DND-41 (cell line): ENCODE results near the gene CD96.
"Not testable (repeated sequence)": the region's sequence is repeated elsewhere in the genome, so short reads cannot be mapped to it uniquely, and the experiment has no call there.

Source experiments
- ATAC-seq: fragments of 200-7000 bp; cut with Tn5 transposase; 3 replicates; pipeline ENCODE4 v1.9.1; 2021; ENCODE audit warnings: low read depth; ENCODE audit not compliant: insufficient read depth
- DNase-seq: peaks from one replicate; pipeline ENCODE4 v3.0.0-alpha.2; 2020
- H2AFZ ChIP-seq: 2 replicates; pipeline ENCODE4 v1.6.0; 2012; ENCODE audit warnings: low read depth, low read length
- H3K27ac ChIP-seq: 2 replicates; pipeline ENCODE4 v1.5.1; 2012; ENCODE audit warnings: low read length, inconsistent platforms
- H3K27me3 ChIP-seq: fragments of 200-600 bp; sonication (generic); 2 replicates; pipeline ENCODE4 v1.6.0; 2012; ENCODE audit warnings: low read length, mild to moderate bottlenecking, inconsistent platforms; ENCODE audit not compliant: insufficient read depth, poor library complexity
- H3K36me3 ChIP-seq: 2 replicates; pipeline ENCODE4 v1.5.1; 2012; ENCODE audit warnings: low read length, inconsistent platforms; ENCODE audit not compliant: insufficient read depth
- H3K4me1 ChIP-seq: 2 replicates; pipeline ENCODE4 v1.5.1; 2012; ENCODE audit warnings: mild to moderate bottlenecking, low read length; ENCODE audit not compliant: insufficient read depth
- H3K4me2 ChIP-seq: 2 replicates; pipeline ENCODE4 v1.6.0; 2012; ENCODE audit warnings: mild to moderate bottlenecking, moderate library complexity, low read length, inconsistent platforms; ENCODE audit not compliant: insufficient read depth
- H3K4me3 ChIP-seq, 2 experiments: fragments of 200-600 bp in 1 of 2; shearing (Covaris generic) in 1 of 2; 2 replicates each; pipeline ENCODE4 v1.5.1; 2012 to 2016; ENCODE audit warnings: inconsistent platforms in 2 of 2, low read length in 2 of 2, mild to moderate bottlenecking in 2 of 2, low read depth in 1 of 2, moderate library complexity in 1 of 2
- H3K79me2 ChIP-seq: 2 replicates; pipeline ENCODE4 v1.6.0; 2012; ENCODE audit warnings: low read length, inconsistent platforms; ENCODE audit not compliant: insufficient read depth
- H3K9ac ChIP-seq: 2 replicates; pipeline ENCODE4 v1.6.0; 2012; ENCODE audit warnings: low read depth, mild to moderate bottlenecking, inconsistent platforms, low read length, moderate library complexity
- H3K9me3 ChIP-seq: 2 replicates; pipeline ENCODE4 v1.5.1; 2012; ENCODE audit warnings: low read length, moderate library complexity, mild to moderate bottlenecking, inconsistent platforms; ENCODE audit not compliant: insufficient read depth, severe bottlenecking
- H4K20me1 ChIP-seq: 2 replicates; pipeline ENCODE4 v1.6.0; 2012; ENCODE audit warnings: low read length; ENCODE audit not compliant: insufficient read depth
- CTCF ChIP-seq: IDR thresholded peaks from 2 replicates; pipeline ENCODE4 v1.5.1; 2012; ENCODE audit warnings: borderline replicate concordance, low read length, moderate library complexity, mild to moderate bottlenecking; ENCODE audit not compliant: poor library complexity, severe bottlenecking; ENCODE audit errors: extremely low read depth
- EZH2 ChIP-seq: IDR thresholded peaks from 3 replicates; pipeline ENCODE4 v1.6.1; 2012; ENCODE audit warnings: borderline replicate concordance, low read depth, mild to moderate bottlenecking, moderate library complexity, low read length, inconsistent platforms; ENCODE audit not compliant: severe bottlenecking

The CD96 gene

GRCh38 chr3:111668326-111668725 lies 126.3 kb downstream of the CD96 start:
- Histone ChIP-seq H3K9ac (no peak overlapping the region), H3K36me3 (peaks cover 19% of the 10 kb centered on the region; the same call in 1 of the 2 replicates), H3K9me3 (no peaks in the 10 kb centered on the region), H2AFZ (no peak overlapping the region), H4K20me1 (no peaks in the 10 kb centered on the region), H3K4me3 (no peak overlapping the region), H3K27me3 (no peaks in the 10 kb centered on the region), H3K4me1 (peaks cover 34% of the 10 kb centered on the region), H3K27ac (peak overlapping the region; percentile 90), H3K4me2 (peak overlapping the region; percentile 48; the same call in 1 of the 2 replicates), H3K79me2 (no peaks in the 10 kb centered on the region)
- DNase-seq (no peak), ATAC-seq (no peak)
- TF ChIP-seq CTCF = no peak
- TF ChIP-seq EZH2 = no peak

- Histone ChIP-seq H3K36me3 (peaks cover 17% of the 10 kb centered on the region; the same call in 1 of the 2 replicates), H4K20me1 (no peaks in the 10 kb centered on the region), H3K9ac (no peak overlapping the region), H3K79me2 (no peaks in the 10 kb centered on the region), H3K9me3 (no peaks in the 10 kb centered on the region), H3K4me1 (peaks cover 40% of the 10 kb centered on the region), H3K27me3 (no peaks in the 10 kb centered on the region), H2AFZ (no peak overlapping the region), H3K27ac (0 out of 2 replicates have a peak overlapping the region, but pooled peaks have one; percentile 90), H3K4me2 (no peak overlapping the region), H3K4me3 (no peak overlapping the region)
- peak; percentile 54 for ATAC-seq
- TF ChIP-seq CTCF (peak; percentile 89), EZH2 (no peak)
- no peak for DNase-seq
Observed at GRCh38 chr3:111668888-111669488, 127.0 kb downstream of the CD96 start.

GRCh38 chr3:111669926-111670630 lies 128.1 kb downstream of the CD96 start:
- H3K4me2 ChIP-seq = no peak overlapping the region
- no peak overlapping the region for H2AFZ ChIP-seq
- no peak overlapping the region for H3K9ac ChIP-seq
- DNase-seq (no peak), ATAC-seq (no peak)
- H3K36me3 ChIP-seq = peaks cover 13% of the 10 kb centered on the region; the same call in 1 of the 2 replicates
- H3K79me2 ChIP-seq = no peaks in the 10 kb centered on the region
- no peaks in the 10 kb centered on the region for H3K27me3 ChIP-seq
- TF ChIP-seq EZH2 (no peak), CTCF (no peak)
- peaks cover 47% of the 10 kb centered on the region for H3K4me1 ChIP-seq
- no peaks in the 10 kb centered on the region for H4K20me1 ChIP-seq
- no peak overlapping the region for H3K4me3 ChIP-seq
- H3K27ac ChIP-seq = no peak overlapping the region
- H3K9me3 ChIP-seq = no peaks in the 10 kb centered on the region

GRCh38 chr3:111672461-111672860 lies 130.5 kb downstream of the CD96 start:
- H3K27me3 ChIP-seq, DNase-seq, H3K27ac ChIP-seq, H3K4me2 ChIP-seq, H3K79me2 ChIP-seq, H3K9me3 ChIP-seq, H3K9ac ChIP-seq, H3K4me3 ChIP-seq, ATAC-seq, H2AFZ ChIP-seq, H4K20me1 ChIP-seq, H3K36me3 ChIP-seq: not testable (repeated sequence)
- H3K4me1 ChIP-seq = peaks cover 55% of the 10 kb centered on the region
